ENCODE measurements around the gene CMTM4.

- TF ChIP-seq CTCF (conservative IDR thresholded peaks at IDR 0.05; ENCODE audit: low read length) = no peak
- no peak for TF ChIP-seq EZH2phosphoT487 (IDR thresholded peaks at IDR 0.05; ENCODE audit: borderline replicate concordance)
These were observed 99.3 kb downstream of the CMTM4 start for GRCh38 chr16:66596986-66597848.
